SKM-1 treated with dmso at 0.1 percent for 144 hours (cell line): Measurements from ENCODE around the gene GRP.

Source experiments
- DNase-seq: peaks from one replicate; lab custom pipeline; 2025; ENCODE audit not compliant: unreplicated experiment; lab: John Stamatoyannopoulos, UW

Gene GRP

GRCh38 chr18:59219672-59220163 lies at the start of gene GRP:
TSS of gene GRP (plus strand) at chr18:59220158. CDS start at chr18:59220266, 108 bp downstream.
- DNase-seq: no peak

- DNase-seq: peak; percentile 12
Observed at GRCh38 chr18:59172664-59173249, 47.2 kb upstream of the GRP start.

- DNase-seq: no peak
Observed at GRCh38 chr18:59177485-59177884, 42.5 kb upstream of the GRP start.

- no peak for DNase-seq
Observed at GRCh38 chr18:59180150-59180845, 39.7 kb upstream of the GRP start.

- no peak for DNase-seq
Observed at GRCh38 chr18:59182673-59183072, 37.3 kb upstream of the GRP start.

- no peak for DNase-seq
Observed at GRCh38 chr18:59189008-59189407, 30.9 kb upstream of the GRP start.

- no peak for DNase-seq
Observed at GRCh38 chr18:59189746-59190145, 30.2 kb upstream of the GRP start.

- no peak for DNase-seq
Observed at GRCh38 chr18:59196161-59196725, 23.7 kb upstream of the GRP start.

- DNase-seq: no peak
Observed at GRCh38 chr18:59197636-59198035, 22.3 kb upstream of the GRP start.

- no peak for DNase-seq
Observed at GRCh38 chr18:59198215-59198614, 21.7 kb upstream of the GRP start.

- no peak for DNase-seq
Observed at GRCh38 chr18:59200787-59201186, 19.2 kb upstream of the GRP start.

GRCh38 chr18:59202258-59202820 lies 17.6 kb upstream of the GRP start:
- DNase-seq: no peak

GRCh38 chr18:59207506-59207905 lies 12.5 kb upstream of the GRP start:
- DNase-seq: no peak

GRCh38 chr18:59208602-59209125 lies 11.3 kb upstream of the GRP start:
- no peak for DNase-seq

- no peak for DNase-seq
Observed at GRCh38 chr18:59210299-59210698, 9.7 kb upstream of the GRP start.

GRCh38 chr18:59211629-59212028 lies 8.3 kb upstream of the GRP start:
- no peak for DNase-seq

GRCh38 chr18:59218018-59218417 lies 1.9 kb upstream of the GRP start:
- DNase-seq: no peak

- no peak for DNase-seq
Observed at GRCh38 chr18:59220164-59220783, 316 bp downstream of the GRP start.

GRCh38 chr18:59220784-59221765 lies 1.1 kb downstream of the GRP start:
- DNase-seq: no peak

- DNase-seq: no peak
Observed at GRCh38 chr18:59222341-59222740, 2.4 kb downstream of the GRP start.
